Activated T-cell treated with anti-CD3 and anti-CD28 coated beads, Interleukin-2, amount 50 U/mL, for 72 hours (primary cell): ENCODE data around the gene MUC5AC. TPM values are rescaled to one million over a fixed set of nuclear protein-coding genes. Genes with fewer than 3 reads are reported as not detected.

Experiments used
- ATAC-seq, 2 donors: fragments of 150-1000 bp; cut with Tn5 transposase; replicated peaks in 1 of 2; 2 replicates each; pipeline ENCODE4 v1.10.0; 2021; ENCODE audit warnings: moderate library complexity in 2 of 2, mild to moderate bottlenecking in 1 of 2
- DNase-seq, 2 donors: peaks; one replicate each; pipeline ENCODE4 v3.0.0; 2021 to 2022; ENCODE audit warnings: mixed read lengths in 1 of 2
- H3K27ac Mint-ChIP-seq: one replicate; pipeline ENCODE4 v1.8.0; 2022; ENCODE audit warnings: mild to moderate bottlenecking, moderate library complexity, mixed read lengths
- H3K27me3 Mint-ChIP-seq: one replicate; pipeline ENCODE4 v1.8.0; 2022; ENCODE audit warnings: low read depth, mixed read lengths
- H3K36me3 Mint-ChIP-seq, 2 donors: one replicate each; pipeline ENCODE4 v1.8.0; 2022; ENCODE audit warnings: mixed read lengths in 2 of 2, mild to moderate bottlenecking in 1 of 2; ENCODE audit not compliant: insufficient read depth in 2 of 2
- H3K4me1 Mint-ChIP-seq: one replicate; pipeline ENCODE4 v1.8.0; 2022; ENCODE audit warnings: low read depth, mixed read lengths
- H3K4me3 Mint-ChIP-seq, 2 donors: one replicate each; pipeline ENCODE4 v1.8.0; 2022; ENCODE audit warnings: mild to moderate bottlenecking in 2 of 2, mixed read lengths in 2 of 2, moderate library complexity in 2 of 2
- H3K9me3 Mint-ChIP-seq, 2 donors: one replicate each; pipeline ENCODE4 v1.8.0; 2022; ENCODE audit warnings: mixed read lengths in 2 of 2
- total RNA-seq, 2 donors: library from RNA; stranded (reverse); gene quantifications; one replicate each; pipeline ENCODE4 v1.2.3, GENCODE V29; 2022

MUC5AC gene
- total RNA-seq, 2 donors from 2014 or later: not detected

GRCh38 chr11:1116666-1117390 is 40.9 kb upstream of the MUC5AC start:
- Mint-ChIP-seq H3K4me3 (no peak overlapping the region), H3K36me3 (no peaks in the 10 kb centered on the region), H3K27ac (no peak overlapping the region), H3K4me1 (no peaks in the 10 kb centered on the region), H3K27me3 (no peaks in the 10 kb centered on the region), H3K9me3 (no peaks in the 10 kb centered on the region)
- DNase-seq (no peak), ATAC-seq (no peak)

GRCh38 chr11:1117992-1118391 is 39.8 kb upstream of the MUC5AC start:
- H3K4me1 Mint-ChIP-seq: no peaks in the 10 kb centered on the region
- H3K27me3 Mint-ChIP-seq: no peaks in the 10 kb centered on the region
- no peak overlapping the region for H3K4me3 Mint-ChIP-seq
- H3K36me3 Mint-ChIP-seq: no peaks in the 10 kb centered on the region
- no peak for DNase-seq
- H3K27ac Mint-ChIP-seq: no peak overlapping the region
- H3K9me3 Mint-ChIP-seq: no peaks in the 10 kb centered on the region
- no peak for ATAC-seq

DNA sequence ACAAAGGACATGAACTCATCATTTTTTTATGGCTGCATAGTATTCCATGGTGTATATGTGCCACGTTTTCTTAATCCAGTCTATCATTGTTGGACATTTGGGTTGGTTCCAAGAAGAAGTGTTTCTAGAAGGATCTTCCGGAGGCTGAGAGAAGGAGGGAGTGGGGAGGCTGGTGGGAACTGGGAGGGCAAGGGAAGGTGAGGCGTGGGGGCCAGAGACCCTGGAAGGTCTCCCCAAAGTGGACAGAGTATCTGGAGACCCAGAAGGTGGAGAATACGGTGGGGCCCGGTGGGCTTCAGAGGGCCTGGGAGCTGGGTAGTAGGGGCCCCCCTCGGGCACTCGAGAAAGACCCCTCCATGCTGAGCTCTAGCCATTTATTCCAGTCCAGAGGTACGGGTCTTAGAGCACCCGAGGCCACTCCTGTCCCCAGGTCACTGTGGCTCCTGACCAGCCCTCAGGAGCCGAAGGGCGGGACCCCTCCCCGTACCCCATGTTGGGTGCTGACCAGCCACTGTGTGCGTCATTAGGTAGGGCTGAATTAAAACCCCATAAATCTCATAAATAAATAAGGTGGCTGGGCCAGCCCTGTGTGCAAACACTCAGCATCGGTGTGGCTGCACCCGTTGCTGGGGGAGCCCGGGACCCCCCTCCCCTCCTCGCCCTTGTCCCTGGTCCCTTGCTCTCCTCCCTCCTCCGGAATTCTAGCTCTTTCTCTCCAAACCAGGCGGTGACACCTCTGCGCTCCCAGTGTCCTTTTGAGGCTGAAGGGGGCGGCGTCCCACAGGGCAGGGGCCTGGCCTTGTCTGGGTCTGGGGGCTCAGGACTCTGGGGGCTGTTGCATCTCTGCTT is 38.8 kb upstream of the MUC5AC start:
- Mint-ChIP-seq H3K4me1 (no peaks in the 10 kb centered on the region), H3K4me3 (no peak overlapping the region), H3K36me3 (no peaks in the 10 kb centered on the region), H3K27me3 (no peaks in the 10 kb centered on the region), H3K27ac (no peak overlapping the region), H3K9me3 (no peaks in the 10 kb centered on the region)
- ATAC-seq: no peak
- no peak for DNase-seq

DNA sequence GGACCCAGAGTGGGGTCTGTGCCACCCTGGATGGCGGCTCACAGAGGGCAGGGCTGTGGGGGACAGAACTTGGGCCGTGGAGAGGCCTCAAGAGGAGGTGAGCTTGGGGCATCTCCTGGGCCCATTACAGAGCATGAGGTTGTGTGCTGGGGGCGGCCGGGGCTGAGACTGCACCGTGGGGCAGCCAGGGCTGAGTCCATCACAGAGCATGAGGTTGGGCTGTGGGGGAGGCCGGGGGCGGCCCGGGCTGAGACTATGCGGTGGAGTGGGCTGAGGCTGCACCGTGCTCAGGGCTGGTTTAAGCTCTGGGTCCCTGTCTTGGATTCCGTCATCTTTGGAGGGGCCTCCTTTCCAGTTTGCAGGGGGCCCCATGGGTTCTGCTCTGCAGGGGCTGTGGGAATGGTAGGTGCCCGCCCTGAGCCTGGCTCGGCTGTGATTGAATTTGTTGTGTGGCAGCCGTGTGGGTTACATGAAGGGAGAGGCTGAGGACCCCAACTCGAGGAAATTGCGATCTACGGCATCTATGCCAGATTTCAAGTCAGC is 38.1 kb upstream of the MUC5AC start:
- Mint-ChIP-seq H3K4me1 (no peaks in the 10 kb centered on the region), H3K4me3 (no peak overlapping the region), H3K36me3 (peaks cover 0 to 2% of the 10 kb centered on the region in 2 donors), H3K9me3 (peaks cover 6% of the 10 kb centered on the region in 2 donors), H3K27me3 (no peaks in the 10 kb centered on the region), H3K27ac (no peak overlapping the region)
- no peak for DNase-seq
- ATAC-seq: no peak

GRCh38 chr11:1120532-1121330 is 37.0 kb upstream of the MUC5AC start:
- Mint-ChIP-seq H3K36me3 (peaks cover 0 to 2% of the 10 kb centered on the region in 2 donors), H3K4me3 (no peak overlapping the region), H3K4me1 (no peaks in the 10 kb centered on the region), H3K9me3 (peaks cover 10 to 12% of the 10 kb centered on the region in 2 donors), H3K27me3 (no peaks in the 10 kb centered on the region), H3K27ac (no peak overlapping the region)
- ATAC-seq: no peak
- no peak for DNase-seq

- no peaks in the 10 kb centered on the region for H3K4me1 Mint-ChIP-seq
- no peak for ATAC-seq
- H3K4me3 Mint-ChIP-seq: no peak overlapping the region
- H3K36me3 Mint-ChIP-seq: peaks cover 0 to 2% of the 10 kb centered on the region in 2 donors
- H3K9me3 Mint-ChIP-seq: peaks cover 10 to 12% of the 10 kb centered on the region in 2 donors
- DNase-seq: no peak
- H3K27me3 Mint-ChIP-seq: no peaks in the 10 kb centered on the region
- H3K27ac Mint-ChIP-seq: no peak overlapping the region
Observed at GRCh38 chr11:1121331-1121812, 36.4 kb upstream of the MUC5AC start.

DNA sequence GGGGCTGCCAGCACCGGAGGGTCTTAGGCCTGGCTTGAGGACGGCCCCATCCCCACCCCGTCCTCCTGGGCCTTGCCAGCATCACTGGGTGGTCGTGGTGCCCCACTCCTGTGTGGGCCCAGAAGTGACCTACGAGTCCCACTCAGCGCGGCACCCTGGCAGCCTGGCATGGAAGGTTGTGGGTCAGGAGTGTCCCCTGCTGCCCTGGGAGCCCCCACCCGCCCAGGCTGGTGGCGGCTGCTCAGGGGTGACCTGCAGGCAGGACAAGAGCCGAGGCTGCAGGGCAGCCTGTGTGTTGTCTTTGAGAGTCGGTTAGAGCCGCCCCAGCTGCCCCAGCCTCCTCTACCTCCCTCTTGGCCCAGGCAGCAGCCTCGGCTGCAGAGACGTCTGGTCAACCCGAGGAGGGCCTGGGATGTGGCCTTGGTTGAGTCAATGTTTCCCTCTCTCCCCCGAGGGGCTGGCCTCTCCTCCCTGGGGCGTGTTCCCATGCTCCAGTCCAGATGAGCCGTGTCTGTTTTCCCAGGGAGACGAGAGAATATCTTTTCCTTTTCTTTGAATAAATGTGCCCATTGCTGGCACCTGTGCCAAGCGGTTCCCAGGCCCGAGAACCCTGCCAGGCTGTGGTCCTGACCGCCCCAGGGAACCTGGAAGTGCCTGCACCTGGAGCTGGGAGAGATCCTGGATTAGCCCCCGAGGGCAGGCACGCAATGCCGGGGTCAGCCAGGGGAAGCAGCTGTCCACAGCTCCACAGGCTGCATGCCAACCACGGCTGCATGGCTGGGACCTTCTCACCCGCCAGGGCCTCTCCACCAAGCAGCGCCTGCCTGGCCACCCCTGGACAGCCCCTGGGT is 35.7 kb upstream of the MUC5AC start:
- no peaks in the 10 kb centered on the region for H3K4me1 Mint-ChIP-seq
- no peak overlapping the region for H3K4me3 Mint-ChIP-seq
- DNase-seq (no peak), ATAC-seq (no peak)
- no peaks in the 10 kb centered on the region for H3K27me3 Mint-ChIP-seq
- peaks cover 10 to 12% of the 10 kb centered on the region in 2 donors for H3K9me3 Mint-ChIP-seq
- H3K27ac Mint-ChIP-seq: no peak overlapping the region
- H3K36me3 Mint-ChIP-seq: peaks cover 0 to 2% of the 10 kb centered on the region in 2 donors

DNA sequence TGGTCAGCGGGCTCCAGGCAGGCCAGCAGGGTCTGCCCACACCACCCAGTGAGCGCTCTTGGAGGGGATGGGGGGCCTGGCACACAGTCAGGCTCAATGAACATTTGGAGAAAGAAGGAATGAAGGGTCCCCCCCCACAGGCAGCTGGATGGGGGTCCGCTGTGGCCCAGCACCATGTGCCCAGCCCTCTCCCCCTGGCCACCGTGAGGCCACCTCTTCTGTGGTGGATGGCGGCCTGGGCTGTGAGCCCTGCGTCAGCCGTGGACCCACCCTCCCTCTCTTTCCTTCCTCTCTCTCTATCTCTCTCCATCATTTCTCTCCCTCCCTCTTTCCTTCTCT is 35.1 kb upstream of the MUC5AC start:
- Mint-ChIP-seq H3K4me3 (no peak overlapping the region), H3K4me1 (no peaks in the 10 kb centered on the region), H3K36me3 (peaks cover 0 to 2% of the 10 kb centered on the region in 2 donors), H3K27ac (no peak overlapping the region), H3K9me3 (peaks cover 10 to 12% of the 10 kb centered on the region in 2 donors), H3K27me3 (no peaks in the 10 kb centered on the region)
- ATAC-seq (no peak), DNase-seq (no peak)

DNA sequence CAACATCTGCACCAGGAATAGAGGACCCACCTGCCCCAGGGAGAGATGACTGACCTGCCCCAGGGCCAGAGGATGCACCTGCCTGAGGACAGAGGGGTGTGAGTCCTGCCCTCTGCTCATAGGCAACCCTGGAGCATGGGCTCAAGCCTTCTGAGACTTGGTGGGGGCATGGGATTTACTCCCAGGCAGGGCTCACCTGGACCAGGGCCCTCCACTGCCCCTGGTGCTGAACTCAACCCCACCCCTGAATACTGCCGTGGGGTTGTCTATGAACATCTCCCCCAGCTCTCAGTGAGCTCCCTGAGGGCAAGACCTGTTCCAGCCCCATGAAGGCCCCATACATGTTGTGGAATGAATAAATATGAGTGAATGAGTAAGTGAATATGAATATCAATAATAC is 33.8 kb upstream of the MUC5AC start:
- H3K4me3 Mint-ChIP-seq: no peak overlapping the region
- no peaks in the 10 kb centered on the region for H3K27me3 Mint-ChIP-seq
- ATAC-seq (peak in 1 of 2 donors; percentile 20), DNase-seq (no peak)
- H3K9me3 Mint-ChIP-seq: peaks cover 10 to 12% of the 10 kb centered on the region in 2 donors
- H3K36me3 Mint-ChIP-seq: peaks cover 0 to 2% of the 10 kb centered on the region in 2 donors
- no peak overlapping the region for H3K27ac Mint-ChIP-seq
- H3K4me1 Mint-ChIP-seq: no peaks in the 10 kb centered on the region

GRCh38 chr11:1125803-1126202 is 31.9 kb upstream of the MUC5AC start:
- Mint-ChIP-seq H3K9me3 (peaks cover 10 to 12% of the 10 kb centered on the region in 2 donors), H3K4me3 (no peak overlapping the region), H3K36me3 (peaks cover 0 to 2% of the 10 kb centered on the region in 2 donors), H3K27me3 (no peaks in the 10 kb centered on the region), H3K27ac (no peak overlapping the region), H3K4me1 (no peaks in the 10 kb centered on the region)
- DNase-seq: no peak
- no peak for ATAC-seq

DNA sequence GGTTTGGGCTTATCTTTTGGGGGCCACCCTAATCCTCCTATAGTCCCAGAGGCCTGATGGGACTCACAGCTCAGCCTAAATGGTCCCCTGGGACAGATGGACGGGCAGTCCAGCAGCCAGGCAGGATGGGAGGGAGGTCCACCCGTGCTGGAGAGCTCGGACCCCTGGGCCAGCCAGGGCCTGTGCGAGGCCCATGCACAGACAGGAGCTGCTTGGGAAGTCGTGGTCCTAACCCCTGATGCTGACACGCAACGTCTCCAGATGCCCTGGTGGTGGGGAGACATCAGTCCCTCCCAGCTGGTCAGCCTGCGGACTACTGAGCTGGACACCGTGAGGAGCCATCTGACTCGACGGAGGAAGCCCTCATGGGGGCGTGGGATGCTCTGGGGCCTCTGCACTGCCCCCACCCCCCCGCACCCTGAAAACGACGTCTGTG is 31.2 kb upstream of the MUC5AC start:
- Mint-ChIP-seq H3K27me3 (no peaks in the 10 kb centered on the region), H3K27ac (no peak overlapping the region), H3K9me3 (peaks cover 10 to 12% of the 10 kb centered on the region in 2 donors), H3K4me3 (no peak overlapping the region), H3K4me1 (no peaks in the 10 kb centered on the region), H3K36me3 (peaks cover 0 to 2% of the 10 kb centered on the region in 2 donors)
- DNase-seq (no peak), ATAC-seq (no peak)
